Measurements from ENCODE around the gene PRPS1.

Gene PRPS1

DNA sequence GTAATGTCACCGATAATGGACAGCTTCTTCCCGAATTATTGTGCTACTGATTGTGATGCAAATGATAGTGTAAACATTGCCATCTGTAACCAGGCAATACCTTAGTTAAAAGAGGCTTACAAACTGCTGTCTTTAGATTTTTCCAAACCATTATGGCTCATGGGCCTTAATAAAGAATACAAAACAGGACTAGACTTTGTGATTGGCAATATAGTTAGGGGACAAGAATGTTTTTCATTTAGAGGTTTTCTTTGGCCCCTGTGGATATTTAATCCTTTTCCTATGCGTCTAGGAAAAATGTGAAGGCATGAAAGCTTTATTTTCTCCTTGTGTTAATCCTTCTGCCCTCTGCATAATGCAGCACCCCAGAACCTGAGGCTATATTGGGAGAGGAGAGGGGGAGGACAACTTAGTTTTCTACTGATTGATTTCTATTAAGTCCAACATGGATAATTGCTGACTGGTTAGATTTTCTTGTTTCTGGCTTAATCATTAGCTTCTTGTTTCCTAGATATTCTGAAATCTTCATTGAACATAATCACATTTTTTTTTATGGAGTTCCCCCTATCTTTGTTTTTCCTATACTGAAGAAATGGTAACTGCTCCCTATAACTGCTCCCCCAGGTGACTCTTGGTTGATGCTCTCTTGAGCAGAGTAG, 1.9 kb downstream of the PRPS1 start:
- no peak overlapping the region; the same call in 1 of the 2 replicates for H3K4me3 ChIP-seq (ENCODE audit: low read depth, low read length)
- TF ChIP-seq, protein P1, sequence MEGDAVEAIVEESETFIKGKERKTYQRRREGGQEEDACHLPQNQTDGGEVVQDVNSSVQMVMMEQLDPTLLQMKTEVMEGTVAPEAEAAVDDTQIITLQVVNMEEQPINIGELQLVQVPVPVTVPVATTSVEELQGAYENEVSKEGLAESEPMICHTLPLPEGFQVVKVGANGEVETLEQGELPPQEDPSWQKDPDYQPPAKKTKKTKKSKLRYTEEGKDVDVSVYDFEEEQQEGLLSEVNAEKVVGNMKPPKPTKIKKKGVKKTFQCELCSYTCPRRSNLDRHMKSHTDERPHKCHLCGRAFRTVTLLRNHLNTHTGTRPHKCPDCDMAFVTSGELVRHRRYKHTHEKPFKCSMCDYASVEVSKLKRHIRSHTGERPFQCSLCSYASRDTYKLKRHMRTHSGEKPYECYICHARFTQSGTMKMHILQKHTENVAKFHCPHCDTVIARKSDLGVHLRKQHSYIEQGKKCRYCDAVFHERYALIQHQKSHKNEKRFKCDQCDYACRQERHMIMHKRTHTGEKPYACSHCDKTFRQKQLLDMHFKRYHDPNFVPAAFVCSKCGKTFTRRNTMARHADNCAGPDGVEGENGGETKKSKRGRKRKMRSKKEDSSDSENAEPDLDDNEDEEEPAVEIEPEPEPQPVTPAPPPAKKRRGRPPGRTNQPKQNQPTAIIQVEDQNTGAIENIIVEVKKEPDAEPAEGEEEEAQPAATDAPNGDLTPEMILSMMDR (IDR thresholded peaks at IDR 0.05; ENCODE audit: low read depth, low read length), result no peak
- no peaks in the 10 kb centered on the region for H3K36me3 ChIP-seq
- no peak overlapping the region for H3K27ac ChIP-seq
- peaks cover 11% of the 10 kb centered on the region for H3K27me3 ChIP-seq (ENCODE audit: insufficient read depth, low read depth, severe bottlenecking)
- H3K9me3 ChIP-seq (ENCODE audit: severe bottlenecking), result no peaks in the 10 kb centered on the region
- no peak for DNase-seq

DNA sequence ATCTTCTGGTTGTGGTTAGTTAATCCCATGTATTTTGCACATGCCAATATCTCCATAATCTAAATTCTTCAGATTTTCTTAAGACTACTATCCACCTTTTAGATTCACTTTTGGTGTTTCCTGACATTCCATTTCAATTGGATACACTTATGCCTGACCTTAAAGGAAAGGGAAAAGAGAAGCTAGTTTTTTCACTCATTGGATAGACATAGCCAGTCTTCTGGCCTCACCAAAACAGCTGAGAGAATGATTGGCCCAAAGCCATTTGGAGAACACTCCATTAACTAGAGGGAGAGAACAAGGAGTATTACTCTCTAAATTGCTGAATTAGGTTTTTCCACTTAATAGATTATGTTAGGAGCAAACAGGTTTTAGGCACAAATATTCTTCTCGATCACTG, 4.0 kb downstream of the PRPS1 start:
- TF ChIP-seq, protein P1 (IDR thresholded peaks at IDR 0.05; ENCODE audit: low read depth, low read length), result no peak
- H3K36me3 ChIP-seq, result no peaks in the 10 kb centered on the region
- H3K27ac ChIP-seq, result no peak overlapping the region
- no peak for DNase-seq
- H3K4me3 ChIP-seq (ENCODE audit: low read depth, low read length), result no peak overlapping the region
- H3K9me3 ChIP-seq (ENCODE audit: severe bottlenecking), result no peaks in the 10 kb centered on the region
- peaks cover 8% of the 10 kb centered on the region for H3K27me3 ChIP-seq (ENCODE audit: insufficient read depth, low read depth, severe bottlenecking)

DNA sequence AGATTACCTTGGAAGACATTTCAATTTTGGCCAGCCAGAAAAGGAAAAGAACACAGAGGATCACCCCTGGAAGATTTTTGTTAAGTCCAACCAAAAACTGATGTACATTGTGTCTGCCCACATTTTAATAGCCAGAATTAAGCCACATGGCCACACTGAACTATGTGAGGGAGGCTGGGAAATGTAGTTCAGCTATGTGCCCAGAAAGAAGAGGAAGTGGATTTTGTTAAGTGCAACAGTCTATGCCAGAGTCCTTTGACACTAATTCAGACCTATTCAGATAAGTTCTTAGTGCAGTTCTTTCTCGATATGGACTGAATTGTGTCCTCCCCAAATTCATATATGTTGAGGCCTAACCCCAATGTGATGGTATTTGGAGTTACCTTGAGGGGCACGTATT, 18.4 kb downstream of the PRPS1 start:
- no peaks in the 10 kb centered on the region for H3K9me3 ChIP-seq (ENCODE audit: severe bottlenecking)
- TF ChIP-seq, protein P1 (IDR thresholded peaks at IDR 0.05; ENCODE audit: low read depth, low read length), result no peak
- no peak overlapping the region for H3K4me3 ChIP-seq (ENCODE audit: low read depth, low read length)
- DNase-seq, result no peak
- H3K36me3 ChIP-seq, result peaks cover 14% of the 10 kb centered on the region
- peaks cover 3% of the 10 kb centered on the region for H3K27me3 ChIP-seq (ENCODE audit: insufficient read depth, low read depth, severe bottlenecking)
- H3K27ac ChIP-seq, result no peak overlapping the region

DNA sequence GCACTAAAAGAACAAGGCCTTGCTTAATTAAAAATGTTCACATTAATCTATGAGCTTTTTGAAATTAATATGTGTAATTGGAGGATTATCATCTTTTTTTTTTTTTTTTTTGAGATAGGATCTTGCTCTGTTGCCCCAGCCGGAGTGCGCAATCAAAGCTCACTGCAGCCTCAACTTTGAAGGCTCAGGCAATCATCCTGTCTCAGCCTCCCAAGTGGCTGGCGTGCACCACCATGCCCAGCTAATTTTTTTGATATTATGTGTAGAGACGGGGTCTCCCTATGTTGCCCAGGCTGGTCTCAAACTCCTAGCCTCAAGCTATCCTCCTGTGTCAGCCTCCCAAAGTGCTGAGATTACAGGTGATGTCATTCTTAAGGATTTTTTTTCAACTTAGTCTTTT, 20.0 kb downstream of the PRPS1 start:
- H3K9me3 ChIP-seq (ENCODE audit: severe bottlenecking), result no peaks in the 10 kb centered on the region
- peaks cover 3% of the 10 kb centered on the region for H3K27me3 ChIP-seq (ENCODE audit: insufficient read depth, low read depth, severe bottlenecking)
- H3K4me3 ChIP-seq (ENCODE audit: low read depth, low read length), result no peak overlapping the region
- no peak overlapping the region for H3K27ac ChIP-seq
- TF ChIP-seq, protein P1 (IDR thresholded peaks at IDR 0.05; ENCODE audit: low read depth, low read length), result no peak
- H3K36me3 ChIP-seq, result peaks cover 8% of the 10 kb centered on the region
- no peak for DNase-seq

DNA sequence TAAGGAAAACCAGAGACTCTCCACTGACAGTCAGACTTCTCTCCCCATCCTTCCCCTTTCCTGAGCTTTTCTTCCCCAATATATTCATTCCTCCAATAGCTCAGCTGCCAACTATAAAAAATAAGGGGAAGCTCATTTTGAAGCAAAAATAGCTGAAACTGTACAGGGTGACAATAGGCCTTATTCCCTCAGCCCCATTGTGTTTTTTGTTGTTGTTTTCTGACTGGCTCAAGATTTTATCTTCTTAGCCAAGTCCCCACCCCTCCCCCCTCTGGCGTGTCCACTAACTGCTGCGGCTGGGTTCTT, 26.2 kb downstream of the PRPS1 start:
- Histone ChIP-seq H3K27me3 (ENCODE audit: insufficient read depth, low read depth, severe bottlenecking) (no peaks in the 10 kb centered on the region), H3K27ac (no peak overlapping the region; the same call in 1 of the 2 replicates), H3K4me3 (ENCODE audit: low read depth, low read length) (no peak overlapping the region), H3K36me3 (no peaks in the 10 kb centered on the region), H3K9me3 (ENCODE audit: severe bottlenecking) (no peaks in the 10 kb centered on the region)
- peak; percentile 28 for DNase-seq
- TF ChIP-seq, protein P1 (IDR thresholded peaks at IDR 0.05; ENCODE audit: low read depth, low read length), result no peak
